Duodenal mucosa (tissue), 2 donors: ENCODE results near the gene RAB3GAP1.

Experiments
- H3K27ac ChIP-seq: one replicate; pipeline ENCODE4 v1.7.0; 2013; ENCODE audit warnings: low read depth, low read length
- H3K27me3 ChIP-seq, 2 donors: one replicate each; pipeline ENCODE4 v1.7.0; 2013; ENCODE audit warnings: low read length in 2 of 2, control low read depth in 1 of 2; ENCODE audit not compliant: insufficient read depth in 2 of 2, control insufficient read depth in 1 of 2
- H3K36me3 ChIP-seq, 2 donors: one replicate each; pipeline ENCODE4 v1.7.0; 2013; ENCODE audit warnings: low read length in 2 of 2, control low read depth in 1 of 2; ENCODE audit not compliant: insufficient read depth in 2 of 2, control insufficient read depth in 1 of 2
- H3K4me1 ChIP-seq, 2 donors: one replicate each; pipeline ENCODE4 v1.7.0; 2013; ENCODE audit warnings: low read length in 2 of 2, control low read depth in 1 of 2; ENCODE audit not compliant: insufficient read depth in 2 of 2, control insufficient read depth in 1 of 2
- H3K4me3 ChIP-seq, 2 donors: one replicate each; pipeline ENCODE4 v1.7.0; 2013; ENCODE audit warnings: low read length in 2 of 2, low read depth in 1 of 2
- H3K9ac ChIP-seq, 2 donors: one replicate each; pipeline ENCODE4 v1.7.0; 2013; ENCODE audit warnings: low read length in 2 of 2, low read depth in 1 of 2
- H3K9me3 ChIP-seq, 2 donors: one replicate each; pipeline ENCODE4 v1.7.0; 2013; ENCODE audit warnings: low read length in 2 of 2, control low read depth in 1 of 2; ENCODE audit not compliant: control insufficient read depth in 1 of 2

RAB3GAP1 gene

DNA sequence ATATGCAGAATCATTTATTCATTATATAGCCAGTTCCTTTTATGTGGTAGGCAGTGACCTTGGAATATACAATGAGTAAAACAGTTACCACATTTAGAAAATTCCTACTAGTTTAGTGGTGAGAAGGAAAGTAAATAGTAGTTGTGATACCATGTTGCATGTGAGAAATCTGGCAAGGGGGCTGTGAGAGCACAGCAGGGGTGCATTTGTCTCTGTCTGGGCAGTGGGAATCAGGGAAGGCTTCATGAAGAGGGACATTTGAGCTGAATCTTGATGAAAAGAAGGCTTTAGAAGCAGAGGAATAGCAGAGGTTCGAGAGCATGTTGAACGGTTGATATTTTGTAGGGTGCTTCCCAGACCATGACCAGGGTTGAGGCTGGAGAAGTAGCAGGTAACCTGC is 78.7 kb downstream of the RAB3GAP1 start:
- no peaks in the 10 kb centered on the region for H3K9me3 ChIP-seq
- no peak overlapping the region for H3K4me3 ChIP-seq
- H3K27ac ChIP-seq = no peak overlapping the region
- H3K4me1 ChIP-seq = no peaks in the 10 kb centered on the region
- no peak overlapping the region for H3K9ac ChIP-seq
- no peaks in the 10 kb centered on the region for H3K27me3 ChIP-seq
- peaks cover 12 to 40% of the 10 kb centered on the region in 2 donors for H3K36me3 ChIP-seq

DNA sequence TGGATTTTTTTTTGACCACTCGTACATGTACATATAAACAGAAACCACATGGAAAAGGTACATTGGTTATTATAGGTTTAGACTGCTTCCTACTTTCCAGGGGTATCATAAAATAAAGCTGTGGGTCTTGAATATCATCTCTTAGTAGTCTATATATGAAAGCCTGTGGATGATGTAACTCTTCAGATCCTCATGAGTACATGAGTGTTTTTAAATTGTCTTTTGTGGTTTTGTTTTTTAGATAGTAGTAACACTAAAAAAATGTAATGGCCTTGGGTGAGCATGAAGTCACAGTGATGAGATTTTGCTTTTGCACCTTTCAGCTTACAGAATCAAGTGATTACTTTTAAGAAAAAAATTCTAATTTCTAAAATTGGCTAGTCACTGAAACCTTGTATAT is 80.2 kb downstream of the RAB3GAP1 start:
- Histone ChIP-seq H3K4me3 (no peak overlapping the region), H3K9ac (no peak overlapping the region), H3K36me3 (peaks cover 12 to 46% of the 10 kb centered on the region in 2 donors), H3K4me1 (no peaks in the 10 kb centered on the region), H3K9me3 (no peaks in the 10 kb centered on the region), H3K27ac (no peak overlapping the region), H3K27me3 (no peaks in the 10 kb centered on the region)

DNA sequence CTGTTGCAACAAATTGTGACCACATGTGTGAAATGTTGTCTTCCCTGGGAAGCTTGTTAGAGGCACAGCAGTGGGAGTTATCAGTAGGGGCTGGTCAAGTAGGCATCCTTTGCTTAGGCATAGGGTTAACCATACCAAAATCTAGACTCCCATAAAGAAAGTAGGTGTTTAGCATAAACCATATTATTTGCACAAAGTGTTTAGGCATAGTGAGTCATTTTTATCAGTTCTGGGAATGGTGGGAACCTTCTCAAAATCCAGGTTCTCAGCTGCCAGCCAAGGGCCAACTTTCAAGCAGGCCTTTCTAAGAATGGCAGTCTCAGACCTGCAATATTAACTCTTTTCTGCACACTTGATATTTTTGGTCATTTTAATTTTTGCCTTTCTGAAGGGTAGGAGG is 88.5 kb downstream of the RAB3GAP1 start:
- H3K27me3 ChIP-seq = no peaks in the 10 kb centered on the region
- H3K36me3 ChIP-seq = peaks cover 25 to 36% of the 10 kb centered on the region in 2 donors
- no peak overlapping the region for H3K9ac ChIP-seq
- H3K27ac ChIP-seq = no peak overlapping the region
- no peak overlapping the region for H3K4me3 ChIP-seq
- no peaks in the 10 kb centered on the region for H3K4me1 ChIP-seq
- H3K9me3 ChIP-seq = peaks cover 3 to 8% of the 10 kb centered on the region in 2 donors

DNA sequence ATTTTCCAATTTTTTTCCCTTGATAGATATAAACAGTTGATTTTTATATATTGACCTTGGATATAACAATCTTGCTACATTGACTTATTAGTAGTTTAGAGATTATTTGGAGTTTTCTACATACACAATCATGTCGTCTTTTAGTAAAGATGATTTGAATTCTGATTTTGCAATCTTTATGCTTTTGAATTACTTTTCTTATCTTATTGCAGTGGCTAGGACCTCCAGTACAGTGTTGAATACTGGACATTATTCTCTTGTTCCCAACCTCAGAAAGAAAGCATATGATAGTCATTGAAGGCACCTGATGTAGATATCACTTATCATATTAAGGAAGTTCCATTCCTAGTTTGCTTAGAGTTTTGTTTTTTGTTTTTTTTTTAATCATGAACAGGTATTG is 90.2 kb downstream of the RAB3GAP1 start:
- Histone ChIP-seq H3K9me3 (peaks cover 3 to 8% of the 10 kb centered on the region in 2 donors), H3K36me3 (peaks cover 25 to 28% of the 10 kb centered on the region in 2 donors), H3K27ac (no peak overlapping the region)

DNA sequence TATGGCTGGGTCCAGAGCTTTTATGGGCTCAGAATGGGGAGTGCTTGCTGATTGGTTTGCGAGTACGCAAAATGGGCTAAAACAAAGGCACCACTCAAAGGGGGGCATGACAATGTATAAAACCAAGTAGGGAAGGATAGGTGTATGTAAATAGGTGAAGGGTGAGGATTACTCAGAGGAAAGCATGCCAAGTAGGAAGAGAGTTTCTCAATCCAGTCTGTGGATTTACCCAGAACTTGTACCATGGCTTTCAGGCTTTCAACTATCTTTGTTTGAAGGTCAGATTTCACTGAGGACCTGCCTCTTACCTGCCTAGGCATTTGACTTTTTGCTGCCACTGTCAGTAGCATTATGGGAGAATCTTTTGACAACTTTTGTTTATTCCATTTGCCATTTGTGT is 92.3 kb downstream of the RAB3GAP1 start:
- peaks cover 20 to 22% of the 10 kb centered on the region in 2 donors for H3K36me3 ChIP-seq
- no peaks in the 10 kb centered on the region for H3K27me3 ChIP-seq
- peaks cover 3 to 8% of the 10 kb centered on the region in 2 donors for H3K9me3 ChIP-seq
- no peak overlapping the region for H3K27ac ChIP-seq
- no peaks in the 10 kb centered on the region for H3K4me1 ChIP-seq
- H3K9ac ChIP-seq = no peak overlapping the region
- H3K4me3 ChIP-seq = peak overlapping the region in 1 of 2 donors; percentile 8

More for the DNA sequence above, 90.2 kb downstream of the RAB3GAP1 start:
- Histone ChIP-seq H3K4me3 (no peak overlapping the region), H3K9ac (no peak overlapping the region), H3K4me1 (no peaks in the 10 kb centered on the region), H3K27me3 (no peaks in the 10 kb centered on the region)

DNA sequence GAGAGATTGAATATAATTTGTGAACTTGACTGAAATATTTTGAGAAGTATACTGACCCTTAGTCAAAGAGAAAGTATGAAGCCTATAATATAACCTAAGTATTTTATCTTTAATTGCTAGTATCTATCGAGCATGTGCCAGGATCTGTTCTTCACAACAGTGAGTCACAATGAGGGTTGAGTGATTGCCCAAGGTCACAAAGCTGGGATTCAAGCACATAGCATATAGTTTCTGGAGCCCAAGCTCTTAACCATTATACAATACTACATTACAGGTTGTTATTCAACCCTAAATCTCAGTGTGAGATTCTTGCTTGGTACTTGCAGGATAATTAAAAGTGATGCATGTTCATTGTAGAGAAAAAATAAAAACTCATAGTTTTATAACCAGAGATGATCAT is 97.2 kb downstream of the RAB3GAP1 start:
- no peaks in the 10 kb centered on the region for H3K9me3 ChIP-seq
- H3K9ac ChIP-seq = no peak overlapping the region
- no peaks in the 10 kb centered on the region for H3K4me1 ChIP-seq
- no peak overlapping the region for H3K27ac ChIP-seq
- H3K4me3 ChIP-seq = no peak overlapping the region
- H3K36me3 ChIP-seq = peaks cover 18 to 42% of the 10 kb centered on the region in 2 donors
- no peaks in the 10 kb centered on the region for H3K27me3 ChIP-seq

DNA sequence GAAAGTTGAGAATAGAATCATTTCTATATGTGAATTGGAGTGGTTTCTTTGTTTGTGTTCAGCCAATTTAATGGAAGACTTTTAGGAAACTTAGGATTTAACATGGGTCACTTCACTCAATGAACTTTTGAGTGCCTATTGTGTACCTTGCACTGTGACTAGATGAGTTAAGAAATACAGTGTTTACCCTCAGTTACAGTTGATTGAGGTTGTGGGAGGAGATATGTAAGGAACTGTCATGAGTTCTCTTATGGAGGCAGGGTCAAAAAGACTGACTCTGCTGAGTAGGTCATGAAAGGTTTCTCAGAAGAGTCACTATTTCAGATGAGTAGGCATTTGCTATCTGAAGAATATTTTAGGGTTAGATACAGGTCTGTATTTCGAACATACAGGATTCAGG is 98.6 kb downstream of the RAB3GAP1 start:
- H3K27ac ChIP-seq = no peak overlapping the region

DNA sequence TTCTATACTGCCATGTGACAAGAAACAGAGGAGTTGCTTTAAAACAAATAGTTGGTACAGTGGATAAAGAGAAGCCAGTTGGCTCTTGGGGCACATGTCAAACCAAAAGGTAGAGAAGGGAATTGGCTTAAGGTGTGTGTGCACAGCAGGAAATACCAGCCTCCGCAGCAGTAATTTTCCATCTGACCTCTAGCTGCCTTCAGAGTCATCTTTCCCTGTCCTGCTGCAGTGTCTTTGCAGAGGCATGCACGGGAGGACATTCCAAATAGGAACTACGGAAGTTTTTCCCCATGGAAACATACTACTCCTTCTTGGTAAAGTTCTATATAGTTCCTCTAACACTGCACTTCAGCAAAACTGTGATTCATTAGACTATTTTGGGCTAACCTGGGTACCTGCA is 99.5 kb downstream of the RAB3GAP1 start:
- Histone ChIP-seq H3K36me3 (peaks cover 19 to 41% of the 10 kb centered on the region in 2 donors), H3K9me3 (no peaks in the 10 kb centered on the region), H3K4me1 (no peaks in the 10 kb centered on the region), H3K4me3 (no peak overlapping the region), H3K27me3 (no peaks in the 10 kb centered on the region), H3K9ac (no peak overlapping the region), H3K27ac (no peak overlapping the region)

More for the DNA sequence above, 98.6 kb downstream of the RAB3GAP1 start:
- no peaks in the 10 kb centered on the region for H3K27me3 ChIP-seq
- no peak overlapping the region for H3K4me3 ChIP-seq
- no peaks in the 10 kb centered on the region for H3K4me1 ChIP-seq
- no peaks in the 10 kb centered on the region for H3K9me3 ChIP-seq
- H3K9ac ChIP-seq = no peak overlapping the region
- H3K36me3 ChIP-seq = peaks cover 19 to 41% of the 10 kb centered on the region in 2 donors

DNA sequence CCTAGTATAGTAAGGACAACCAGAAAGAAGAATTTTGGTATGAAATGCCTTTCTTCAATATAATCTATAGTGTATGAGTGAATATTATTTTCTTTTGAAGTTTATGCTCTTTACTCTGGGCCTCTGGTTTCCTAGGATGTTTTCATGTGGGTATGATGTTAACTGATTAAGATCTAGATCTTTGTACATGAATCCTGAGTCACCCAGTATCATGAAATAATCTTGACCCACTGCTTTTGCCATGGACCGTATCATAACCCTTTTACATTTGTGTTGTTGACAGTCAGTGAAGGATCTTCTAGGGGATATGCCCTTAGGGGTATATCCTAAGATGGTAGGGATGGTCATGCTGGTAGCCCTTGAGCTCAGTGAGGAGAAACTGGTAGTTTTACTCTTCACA is 100.3 kb downstream of the RAB3GAP1 start:
- H3K9ac ChIP-seq = no peak overlapping the region
- H3K27ac ChIP-seq = no peak overlapping the region
- H3K9me3 ChIP-seq = no peaks in the 10 kb centered on the region
- H3K4me1 ChIP-seq = no peaks in the 10 kb centered on the region
- H3K27me3 ChIP-seq = no peaks in the 10 kb centered on the region
- peaks cover 19 to 44% of the 10 kb centered on the region in 2 donors for H3K36me3 ChIP-seq
- H3K4me3 ChIP-seq = no peak overlapping the region

DNA sequence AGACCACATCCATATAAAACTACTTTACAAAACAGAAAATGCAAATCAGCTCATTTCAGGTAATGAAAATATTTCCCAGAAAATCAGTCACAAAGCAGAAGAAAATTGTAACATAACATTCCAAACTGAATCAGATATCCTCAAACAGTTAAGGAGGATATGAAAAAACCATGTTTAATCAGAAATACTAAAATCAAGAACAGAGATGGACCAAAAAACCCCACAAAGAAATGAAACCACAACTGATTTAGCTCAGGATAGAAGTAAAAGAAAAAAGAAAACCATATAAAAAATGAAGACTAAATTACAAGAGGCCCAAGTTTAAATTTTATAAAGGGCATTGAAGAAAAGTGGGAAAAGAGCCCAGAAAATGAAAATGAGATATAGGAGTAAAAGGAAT is 102.9 kb downstream of the RAB3GAP1 start:
- Histone ChIP-seq H3K9ac (no peak overlapping the region), H3K9me3 (no peaks in the 10 kb centered on the region), H3K27ac (no peak overlapping the region), H3K36me3 (peaks cover 19 to 63% of the 10 kb centered on the region in 2 donors), H3K27me3 (no peaks in the 10 kb centered on the region), H3K4me1 (no peaks in the 10 kb centered on the region), H3K4me3 (no peak overlapping the region)

DNA sequence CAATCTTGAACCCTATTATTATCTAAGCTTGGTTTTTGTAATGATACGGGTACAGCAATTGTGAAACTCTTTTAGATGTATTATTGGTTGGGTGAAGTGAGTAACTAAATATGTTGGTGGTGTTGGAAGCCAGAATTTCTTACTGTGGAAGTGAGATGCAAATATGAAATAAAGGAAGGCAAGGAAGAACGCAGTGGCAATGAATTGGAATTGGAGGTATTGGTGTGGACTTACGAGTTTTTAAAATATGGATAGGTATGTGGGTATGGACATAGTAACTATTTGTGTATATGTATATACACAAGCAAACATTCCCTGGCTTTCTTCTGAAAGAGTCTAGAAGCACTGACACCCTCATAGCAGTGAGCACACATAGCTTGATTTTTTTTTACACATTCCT is 105.8 kb downstream of the RAB3GAP1 start:
- no peaks in the 10 kb centered on the region for H3K27me3 ChIP-seq
- H3K4me3 ChIP-seq = no peak overlapping the region
- no peak overlapping the region for H3K9ac ChIP-seq
- no peaks in the 10 kb centered on the region for H3K9me3 ChIP-seq
- peaks cover 11 to 48% of the 10 kb centered on the region in 2 donors for H3K36me3 ChIP-seq
- no peak overlapping the region for H3K27ac ChIP-seq
- no peaks in the 10 kb centered on the region for H3K4me1 ChIP-seq
